Activated B cell treated with CpG ODN at 0.5 μM for 24 hours (primary cell): ENCODE results near the gene LAMC1. TPM values are rescaled to one million over a fixed set of nuclear protein-coding genes. Genes with fewer than 3 reads are reported as not detected.
A peak's percentile ranks its signal among the peaks of the same experiment; 100 is the strongest.

ENCODE experiments used
- ATAC-seq: fragments of 200-7000 bp; cut with Tn5 transposase; one replicate; pipeline ENCODE4 v1.10.0; 2021; ENCODE audit warnings: low read depth, mild to moderate bottlenecking, moderate library complexity
- CTCF ChIA-PET: fragments of 350-600 bp; sonication (Branson Sonifier 250); formaldehyde crosslinking; loops from one replicate; lab custom pipeline; 2021; ENCODE audit warnings: antibody characterized with exemption; lab: Charles Lee
- POLR2A ChIA-PET: fragments of 350-600 bp; sonication (Branson Sonifier 250); formaldehyde crosslinking; loops from one replicate; lab custom pipeline; 2021; ENCODE audit warnings: antibody characterized with exemption; lab: Charles Lee
- DNase-seq: peaks from one replicate; pipeline ENCODE4 v3.0.0; 2022
- H3K27ac Mint-ChIP-seq: one replicate; pipeline ENCODE4 v1.8.0; 2020; ENCODE audit warnings: mixed read lengths
- H3K27me3 Mint-ChIP-seq: one replicate; pipeline ENCODE4 v1.8.0; 2021; ENCODE audit warnings: mixed read lengths
- H3K36me3 Mint-ChIP-seq: one replicate; pipeline ENCODE4 v1.8.0; 2021; ENCODE audit warnings: low read depth, mixed read lengths
- H3K4me1 Mint-ChIP-seq: one replicate; pipeline ENCODE4 v1.8.0; 2021; ENCODE audit warnings: mixed read lengths
- H3K4me3 Mint-ChIP-seq: one replicate; pipeline ENCODE4 v1.8.0; 2020; ENCODE audit warnings: mild to moderate bottlenecking, mixed read lengths
- H3K9me3 Mint-ChIP-seq: one replicate; pipeline ENCODE4 v1.8.0; 2020; ENCODE audit warnings: mixed read lengths
- CTCF ChIP-seq: fragments of 200-600 bp; IDR thresholded peaks from one replicate; pipeline ENCODE4 v1.8.0; 2022; ENCODE audit warnings: antibody characterized with exemption, mild to moderate bottlenecking
- intact Hi-C: fragments of 100-400 bp; cut with micrococcal nuclease; formaldehyde crosslinking; loops from one replicate; pipeline ENCODE4 v1.15.1; 2024
- total RNA-seq: library from RNA; stranded (reverse); gene quantifications from 2 replicates; pipeline ENCODE4 v1.2.3, GENCODE V29; 2022

The LAMC1 gene
- total RNA-seq, 1 donor from 2014 or later, result 31.8 TPM

DNA sequence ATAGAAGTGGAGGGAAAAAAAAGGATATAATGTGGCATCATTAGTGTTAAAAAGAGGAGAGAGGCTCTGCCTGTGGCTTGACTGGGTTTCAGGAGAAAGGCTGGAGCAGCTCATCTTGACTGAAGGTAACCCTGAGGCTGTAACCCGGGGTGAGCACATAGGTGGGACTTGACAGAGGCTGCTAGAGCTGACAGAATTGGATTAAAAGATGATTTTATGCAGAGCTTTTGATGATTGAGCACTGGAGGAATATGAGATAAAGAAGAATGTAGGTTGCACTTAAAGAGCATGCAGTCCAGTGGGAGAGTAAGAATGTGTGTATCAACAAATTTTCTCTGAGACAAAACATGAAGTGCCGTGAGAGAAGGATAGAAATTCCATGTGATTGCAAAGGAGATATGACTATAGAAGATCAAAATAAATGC is 17.3 kb downstream of the LAMC1 start:
- H3K27me3 Mint-ChIP-seq, result no peaks in the 10 kb centered on the region
- no peak overlapping the region for H3K27ac Mint-ChIP-seq
- CTCF ChIA-PET, result no interaction called here
- no peaks in the 10 kb centered on the region for H3K36me3 Mint-ChIP-seq
- POLR2A ChIA-PET, result interaction anchor here (1.1 to 1.8 kb wide), 2 partner anchors 8 to 17 kb away, joined by 4 read pairs; no protein-coding TSS in a partner anchor
- ATAC-seq, result no peak
- intact Hi-C loops, result no loop called here
- H3K4me1 Mint-ChIP-seq, result peaks cover 52% of the 10 kb centered on the region
- TF ChIP-seq CTCF, result no peak
- DNase-seq, result no peak
- H3K4me3 Mint-ChIP-seq, result no peak overlapping the region
- no peaks in the 10 kb centered on the region for H3K9me3 Mint-ChIP-seq

DNA sequence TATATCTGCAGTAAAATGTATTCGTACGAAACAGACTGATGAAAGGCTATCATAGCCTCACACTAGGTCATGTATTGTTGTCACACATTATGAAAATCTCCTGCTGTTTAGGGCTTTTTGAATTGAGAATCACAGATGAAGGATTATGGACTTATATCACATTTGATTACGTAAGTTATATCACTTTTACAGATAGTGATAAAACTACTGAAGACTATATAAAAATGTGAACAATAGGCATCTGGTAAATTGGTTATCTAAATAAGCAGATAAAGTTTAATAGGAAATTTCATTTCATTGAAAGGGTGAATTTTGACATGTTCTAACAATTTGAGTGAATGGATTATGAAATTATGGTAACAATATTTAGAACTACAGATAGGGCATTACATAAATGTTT is 20.0 kb downstream of the LAMC1 start:
- ChIA-PET CTCF (no interaction called here), POLR2A (no interaction called here)
- no peak for ATAC-seq
- peaks cover 69% of the 10 kb centered on the region for H3K4me1 Mint-ChIP-seq
- intact Hi-C loops, result no loop called here
- no peak for TF ChIP-seq CTCF
- H3K4me3 Mint-ChIP-seq, result no peak overlapping the region
- no peaks in the 10 kb centered on the region for H3K27me3 Mint-ChIP-seq
- H3K36me3 Mint-ChIP-seq, result no peaks in the 10 kb centered on the region
- no peak for DNase-seq
- no peaks in the 10 kb centered on the region for H3K9me3 Mint-ChIP-seq
- no peak overlapping the region for H3K27ac Mint-ChIP-seq

DNA sequence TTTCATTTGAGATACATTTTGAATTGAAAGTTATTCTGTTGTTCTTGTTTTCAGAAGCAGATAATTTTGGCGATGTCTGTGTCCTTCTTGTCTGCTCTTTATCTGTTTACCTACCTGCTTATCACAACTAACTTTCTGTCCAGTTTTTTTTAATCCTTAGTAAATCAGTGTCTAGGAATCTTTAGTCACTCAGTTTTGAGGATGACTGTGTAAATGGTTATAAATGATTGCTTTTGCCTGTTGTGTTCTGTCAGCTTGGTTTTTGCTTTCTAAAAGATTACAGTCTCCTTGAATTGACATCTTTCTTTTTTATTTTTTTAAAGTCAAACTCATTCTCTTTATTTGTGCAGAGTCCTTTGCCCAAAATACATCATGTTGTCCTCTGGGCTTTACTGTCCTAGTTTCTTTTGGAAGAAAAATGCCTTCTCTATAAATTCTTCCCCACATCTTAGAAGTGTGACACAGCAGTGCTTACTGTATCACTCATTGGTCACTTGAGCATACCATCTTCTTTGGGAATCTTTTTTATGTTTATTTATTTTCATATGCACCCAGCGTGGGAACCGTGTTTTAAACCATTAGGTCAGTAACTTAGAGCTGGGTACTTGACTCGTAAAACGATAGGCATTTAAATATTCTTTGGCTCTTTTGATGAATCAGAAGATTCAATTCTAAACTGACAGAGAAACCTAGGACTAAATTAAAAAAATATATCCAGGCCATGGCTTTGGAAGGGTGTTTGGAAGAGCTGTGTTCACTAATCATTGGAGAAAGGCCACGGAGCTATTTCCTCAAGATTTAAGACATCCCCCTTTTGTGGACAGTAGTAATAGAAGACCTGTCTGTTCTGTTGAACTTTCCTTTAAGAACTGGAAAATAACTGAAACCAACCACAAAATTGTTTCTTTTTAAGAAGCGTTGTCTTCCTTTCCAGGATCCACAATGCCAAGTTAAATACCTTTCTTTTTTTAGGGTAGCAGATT is 20.9 kb downstream of the LAMC1 start:
- ATAC-seq (no peak), DNase-seq (no peak)
- intact Hi-C loops, result no loop called here
- no peaks in the 10 kb centered on the region for H3K27me3 Mint-ChIP-seq
- ChIA-PET POLR2A (no interaction called here), CTCF (no interaction called here)
- H3K9me3 Mint-ChIP-seq, result no peaks in the 10 kb centered on the region
- H3K27ac Mint-ChIP-seq, result no peak overlapping the region
- no peak overlapping the region for H3K4me3 Mint-ChIP-seq
- H3K4me1 Mint-ChIP-seq, result peaks cover 77% of the 10 kb centered on the region
- no peak for TF ChIP-seq CTCF
- H3K36me3 Mint-ChIP-seq, result no peaks in the 10 kb centered on the region

DNA sequence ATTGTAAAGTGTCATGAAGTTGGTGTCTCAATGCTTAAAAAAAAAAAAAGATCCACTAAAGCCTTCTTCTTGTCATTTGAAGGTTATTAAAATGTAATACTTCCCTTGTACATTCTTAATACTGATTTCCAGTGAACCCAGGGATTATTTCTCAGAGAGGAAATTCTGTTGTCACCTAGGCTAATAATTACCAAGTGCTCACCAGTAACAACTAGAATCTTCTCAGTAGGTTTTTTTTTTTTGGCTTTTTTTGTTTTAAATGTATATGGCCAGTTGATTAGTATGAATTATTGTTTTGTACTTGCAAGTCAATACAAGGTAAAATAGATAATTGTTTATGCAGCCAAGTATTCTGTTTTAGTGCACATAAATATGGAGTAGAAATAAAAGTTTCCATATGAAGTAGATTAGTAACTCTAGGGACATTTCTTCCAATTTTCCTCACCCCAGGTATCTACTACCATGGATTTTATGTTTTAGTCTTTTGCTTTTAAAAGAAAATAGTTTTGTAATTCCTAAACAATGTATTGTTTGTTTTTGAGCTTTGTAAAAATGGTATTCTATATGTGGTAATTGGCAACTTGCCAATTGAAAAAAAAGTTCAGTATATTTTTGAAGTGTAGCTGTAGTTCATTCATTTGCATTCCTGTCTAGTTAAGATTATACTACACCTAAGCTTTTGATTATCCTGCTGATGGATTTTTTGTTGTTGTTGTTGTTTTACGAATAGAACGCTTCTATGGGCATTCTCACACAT is 21.9 kb downstream of the LAMC1 start:
- Mint-ChIP-seq H3K4me1 (peaks cover 77% of the 10 kb centered on the region), H3K27me3 (no peaks in the 10 kb centered on the region), H3K27ac (peak overlapping the region; percentile 39), H3K4me3 (no peak overlapping the region), H3K36me3 (no peaks in the 10 kb centered on the region), H3K9me3 (no peaks in the 10 kb centered on the region)
- TF ChIP-seq CTCF, result no peak
- intact Hi-C loops, result loop anchor here (5.0 kb wide), 1 partner anchor 427 kb away; the partner anchor contains the start of gene SMG7
- ATAC-seq, result no peak
- DNase-seq, result no peak
- ChIA-PET POLR2A (no interaction called here), CTCF (no interaction called here)
